HepG2 (cell line): Measurements from ENCODE around the gene PTPRD. TPM values are rescaled to one million over a fixed set of nuclear protein-coding genes. Genes with fewer than 3 reads are reported as not detected.
A peak's percentile ranks its signal among the peaks of the same experiment; 100 is the strongest.

Experiments used
- ATAC-seq: fragments of 200-7000 bp; cut with Tn5 transposase; 3 replicates; pipeline ENCODE4 v1.9.1; 2020; ENCODE audit warnings: mild to moderate bottlenecking, moderate library complexity
- BruUV-seq: library from RNA; stranded (reverse); fragments of 400-500 nt; replicated peaks from 2 replicates; lab custom pipeline; 2021; lab: Mats Ljungman, UMichigan
- CTCF ChIA-PET: fragments of 300-600 bp; formaldehyde crosslinking; extraction: SDS; loops from one replicate; lab custom pipeline; 2021; ENCODE audit warnings: low total read pairs, inconsistent platforms, low intra/inter-chr PET ratio; lab: Yijun Ruan, JAX
- POLR2A ChIA-PET: fragments of 350-600 bp; sonication (Branson Sonifier 250); formaldehyde crosslinking; loops from one replicate; lab custom pipeline; 2020; ENCODE audit warnings: antibody characterized with exemption, inconsistent platforms; lab: Yijun Ruan, JAX
- DNase-seq: peaks from one replicate; pipeline ENCODE4 v3.0.0-alpha.2; 2015; ENCODE audit warnings: low spot score
- FAIRE-seq: peaks from 3 replicates; lab custom pipeline; 2011; peaks lifted over from hg19 to GRCh38; lab: Jason Lieb, UNC
- H2AFZ ChIP-seq: one replicate; pipeline ENCODE4 v1.6.1; 2011; ENCODE audit warnings: low read length, inconsistent platforms
- H3K27ac ChIP-seq: fragments of 300-600 bp; 3 replicates; pipeline ENCODE4 v1.8.0; 2011; ENCODE audit warnings: mixed run types, mild to moderate bottlenecking, mixed read lengths, low read length, inconsistent platforms; ENCODE audit not compliant: insufficient read depth; ENCODE audit errors: extremely low read length
- H3K27me3 ChIP-seq, 2 experiments: fragments of 200-600 bp in 1 of 2; 2 replicates in 1 of 2; 3 replicates in 1 of 2; pipeline versions ENCODE4 v1.6.0 to v1.8.0; 2011; ENCODE audit warnings: low read length in 2 of 2, mild to moderate bottlenecking in 2 of 2, moderate library complexity in 2 of 2, inconsistent platforms in 1 of 2; ENCODE audit not compliant: insufficient read depth in 2 of 2, control insufficient read depth in 1 of 2
- H3K36me3 ChIP-seq, 2 experiments: fragments of 200-600 bp in 1 of 2; replicated peaks in 1 of 2; 2 replicates in 1 of 2; 3 replicates in 1 of 2; pipeline versions ENCODE4 v1.5.1 to v1.8.0; 2011; ENCODE audit warnings: low read length in 2 of 2, inconsistent platforms in 1 of 2; ENCODE audit not compliant: insufficient read depth in 2 of 2, control insufficient read depth in 1 of 2
- H3K4me1 ChIP-seq: 2 replicates; pipeline ENCODE4 v1.5.1; 2012; ENCODE audit warnings: low read length, inconsistent platforms; ENCODE audit not compliant: insufficient read depth
- H3K4me2 ChIP-seq: 2 replicates; pipeline ENCODE4 v1.6.0; 2011; ENCODE audit warnings: low read depth, low read length, inconsistent platforms
- H3K4me3 ChIP-seq, 3 experiments: fragments of 200-600 bp in 1 of 3; sonication (generic), shearing (Covaris generic) in 1 of 3; replicated peaks in 1 of 3; 2 replicates each; pipeline ENCODE4 v1.5.1; 2011 to 2016; ENCODE audit warnings: low read length in 3 of 3, inconsistent platforms in 2 of 3, low read depth in 2 of 3, mild to moderate bottlenecking in 2 of 3, control low read depth in 1 of 3, mixed read lengths in 1 of 3; ENCODE audit not compliant: insufficient read depth in 1 of 3
- H3K79me2 ChIP-seq: one replicate; pipeline ENCODE4 v1.6.1; 2011; ENCODE audit warnings: low read length, inconsistent platforms; ENCODE audit not compliant: insufficient read depth
- H3K9ac ChIP-seq: 2 replicates; pipeline ENCODE4 v1.6.0; 2011; ENCODE audit warnings: mild to moderate bottlenecking, low read depth, low read length, inconsistent platforms; ENCODE audit not compliant: insufficient read depth
- H3K9me3 ChIP-seq: 2 replicates; pipeline ENCODE4 v1.5.1; 2012; ENCODE audit warnings: mild to moderate bottlenecking, low read length
- H4K20me1 ChIP-seq: 2 replicates; pipeline ENCODE4 v1.6.0; 2011; ENCODE audit warnings: inconsistent platforms, mild to moderate bottlenecking, low read length, moderate library complexity; ENCODE audit not compliant: insufficient read depth
- EHMT2 ChIP-seq: fragments of 200-600 bp; sonication (generic); IDR thresholded peaks from 2 replicates; pipeline ENCODE4 v1.7.0; 2017; ENCODE audit warnings: antibody characterized with exemption, low read depth, low read length, borderline replicate concordance
- MAFF ChIP-seq: IDR thresholded peaks from 2 replicates; pipeline ENCODE4 v1.6.1; 2011; ENCODE audit warnings: low read depth, low read length, improper control_type of control experiment
- MAFK ChIP-seq, 2 experiments: IDR thresholded peaks in 1 of 2; conservative IDR thresholded peaks in 1 of 2; 2 replicates each; pipeline ENCODE4 v1.6.1; 2011; ENCODE audit warnings: improper control_type of control experiment in 2 of 2, low read length in 2 of 2
- SNAPC5 ChIP-seq: sonication (generic); formaldehyde crosslinking; IDR thresholded peaks from 2 replicates; pipeline ENCODE4 v1.8.1; 2023; ENCODE audit warnings: mild to moderate bottlenecking, missing genetic modification reagents, borderline replicate concordance
- SOX13 ChIP-seq, 3 experiments: fragments of 450-650 bp in 1 of 3; sonication (generic) in 1 of 3; formaldehyde crosslinking in 1 of 3; IDR thresholded peaks in 2 of 3; conservative IDR thresholded peaks in 1 of 3; 2 replicates each; pipeline versions ENCODE4 v1.5.0 to v1.6.1; 2016 to 2020; ENCODE audit warnings: antibody characterized with exemption in 1 of 3, mild to moderate bottlenecking in 1 of 3, missing compliant biosample characterization in 1 of 3, missing genetic modification reagents in 1 of 3, moderate library complexity in 1 of 3
- TSC22D2 ChIP-seq: sonication (generic); formaldehyde crosslinking; IDR thresholded peaks from 2 replicates; pipeline ENCODE4 v1.5.1; 2020; ENCODE audit warnings: missing genetic modification reagents, mild to moderate bottlenecking, borderline replicate concordance
- ZBTB49 ChIP-seq: sonication (generic); formaldehyde crosslinking; IDR thresholded peaks from 2 replicates; pipeline ENCODE4 v1.4.0; 2020; ENCODE audit warnings: missing genetic modification reagents, borderline replicate concordance
- ZNF580 ChIP-seq: IDR thresholded peaks from 2 replicates; pipeline ENCODE4 v1.6.1; 2016; ENCODE audit warnings: low read depth, borderline replicate concordance
- ZNF773 ChIP-seq: sonication (generic); formaldehyde crosslinking; IDR thresholded peaks from 2 replicates; pipeline ENCODE4 v1.4.0; 2020; ENCODE audit warnings: missing genetic modification reagents, borderline replicate concordance
- ZSCAN9 ChIP-seq: IDR thresholded peaks from 2 replicates; pipeline ENCODE4 v1.6.1; 2016; ENCODE audit warnings: borderline replicate concordance
- WGBS: methylation state at CpG from one replicate; pipeline ENCODE4 v1.1.6; 2017; ENCODE audit warnings: low lambda C conversion rate; 5-methylcytosine and 5-hydroxymethylcytosine counted together
- in situ Hi-C: cut with HindIII; loops from 2 replicates; pipeline ENCODE4 v1.10.0; 2017; ENCODE audit warnings: low pct_unique_long_range_greater_than_20kb; ENCODE audit not compliant: extremely low pct_ligation_motif_present
- intact Hi-C: fragments of 100-400 bp; cut with micrococcal nuclease; formaldehyde crosslinking; loops from one replicate; pipeline ENCODE4 v1.10.0; 2022; ENCODE audit not compliant: unreplicated experiment
- polyA plus RNA-seq, 8 experiments: library from polyadenylated mRNA; depleted of rRNA in 3 of 8; stranded (reverse) in 7 of 8; unstranded in 1 of 8; fragments of >200 nt; fragmentation: Illumina TruSeq in 4 of 8; extraction: Trizol in 4 of 8; gene quantifications; 2 replicates each; pipeline versions ENCODE4 v1.2.1 to v1.2.3, GENCODE V29; 2011 to 2016; ENCODE audit warnings: low read depth in 4 of 8, missing spikeins in 1 of 8, mixed read lengths in 1 of 8; ENCODE audit not compliant: insufficient read depth in 1 of 8
- total RNA-seq, 5 experiments: library from RNA; depleted of rRNA; stranded (reverse); fragments of >200 nt; fragmentation: Illumina TruSeq; extraction: Trizol; gene quantifications; 2 replicates each; pipeline ENCODE4 v1.2.3, GENCODE V29; 2016; ENCODE audit warnings: low read depth in 1 of 5

PTPRD gene
- total and polyA plus RNA-seq, 2 of the 13 experiments (the other 11 are each of a cell fraction or from before 2014, with no cell fraction given) = 0.05 TPM; not detected in 1

GRCh38 chr9:9246726-9247125 lies 1366.1 kb downstream of the PTPRD start:
- no peaks in the 10 kb centered on the region for H4K20me1 ChIP-seq
- no peak overlapping the region for H3K4me2 ChIP-seq
- intact Hi-C loops = no loop called here
- BruUV-seq = no TSS peak
- FAIRE-seq (no peak), ATAC-seq (no peak), DNase-seq (no peak)
- WGBS = 27% methylated on average over 2 of the region's 2 CpGs
- no peak overlapping the region for H2AFZ ChIP-seq
- H3K36me3 ChIP-seq = no peaks in the 10 kb centered on the region
- H3K9ac ChIP-seq = no peak overlapping the region
- no peak for TF ChIP-seq ZSCAN9 (CRISPR knock-in tag)
- no peak for TF ChIP-seq ZNF580
- no peak for TF ChIP-seq EHMT2
- H3K79me2 ChIP-seq = no peaks in the 10 kb centered on the region
- H3K4me1 ChIP-seq = no peaks in the 10 kb centered on the region
- H3K9me3 ChIP-seq = peaks cover 29% of the 10 kb centered on the region
- in situ Hi-C loops = no loop called here
- no peak overlapping the region for H3K27ac ChIP-seq
- no peaks in the 10 kb centered on the region for H3K27me3 ChIP-seq
- H3K4me3 ChIP-seq = no peak overlapping the region
- ChIA-PET POLR2A (no interaction called here), CTCF (no interaction called here)

- no peaks in the 10 kb centered on the region for H4K20me1 ChIP-seq
- no peak overlapping the region for H3K27ac ChIP-seq
- H2AFZ ChIP-seq = no peak overlapping the region
- no peak overlapping the region for H3K9ac ChIP-seq
- intact Hi-C loops = no loop called here
- ATAC-seq = no peak
- ChIA-PET POLR2A (no interaction called here), CTCF (no interaction called here)
- H3K4me3 ChIP-seq = no peak overlapping the region
- TF ChIP-seq SNAPC5 (CRISPR knock-in tag) (no peak), MAFF (peak; percentile 57; the same call in 1 of the 2 replicates), ZBTB49 (CRISPR knock-in tag) (no peak), MAFK (conservative IDR thresholded peaks at IDR 0.05 in 1 of 2, IDR thresholded peaks at IDR 0.05 in 1 of 2; ENCODE audit: low read length in 2 of 2) (peak; percentile 49 to 78; a peak in 3 of 4 replicates), ZNF773 (CRISPR knock-in tag) (no peak), SOX13 (IDR thresholded peaks at IDR 0.05) (no peak), SOX13 (CRISPR knock-in tag; conservative IDR thresholded peaks at IDR 0.05 in 1 of 2, IDR thresholded peaks at IDR 0.05 in 1 of 2) (no peak), TSC22D2 (CRISPR knock-in tag) (no peak)
- no peak for DNase-seq
- no peaks in the 10 kb centered on the region for H3K4me1 ChIP-seq
- H3K36me3 ChIP-seq = no peaks in the 10 kb centered on the region
- H3K79me2 ChIP-seq = no peaks in the 10 kb centered on the region
- no peak overlapping the region for H3K4me2 ChIP-seq
- BruUV-seq = no TSS peak
- H3K9me3 ChIP-seq = peaks cover 57% of the 10 kb centered on the region
- no peak for FAIRE-seq
- in situ Hi-C loops = no loop called here
- no peaks in the 10 kb centered on the region for H3K27me3 ChIP-seq
Observed at GRCh38 chr9:9231946-9232345, 1380.9 kb downstream of the PTPRD start.
